GM19035 (cell line): ENCODE data around the gene RPL32.

Source experiments
- ATAC-seq: cut with Tn5 transposase; IDR thresholded peaks from one replicate; pipeline ENCODE4 v1.9.1; 2021; ENCODE audit not compliant: unreplicated experiment

The RPL32 gene

DNA sequence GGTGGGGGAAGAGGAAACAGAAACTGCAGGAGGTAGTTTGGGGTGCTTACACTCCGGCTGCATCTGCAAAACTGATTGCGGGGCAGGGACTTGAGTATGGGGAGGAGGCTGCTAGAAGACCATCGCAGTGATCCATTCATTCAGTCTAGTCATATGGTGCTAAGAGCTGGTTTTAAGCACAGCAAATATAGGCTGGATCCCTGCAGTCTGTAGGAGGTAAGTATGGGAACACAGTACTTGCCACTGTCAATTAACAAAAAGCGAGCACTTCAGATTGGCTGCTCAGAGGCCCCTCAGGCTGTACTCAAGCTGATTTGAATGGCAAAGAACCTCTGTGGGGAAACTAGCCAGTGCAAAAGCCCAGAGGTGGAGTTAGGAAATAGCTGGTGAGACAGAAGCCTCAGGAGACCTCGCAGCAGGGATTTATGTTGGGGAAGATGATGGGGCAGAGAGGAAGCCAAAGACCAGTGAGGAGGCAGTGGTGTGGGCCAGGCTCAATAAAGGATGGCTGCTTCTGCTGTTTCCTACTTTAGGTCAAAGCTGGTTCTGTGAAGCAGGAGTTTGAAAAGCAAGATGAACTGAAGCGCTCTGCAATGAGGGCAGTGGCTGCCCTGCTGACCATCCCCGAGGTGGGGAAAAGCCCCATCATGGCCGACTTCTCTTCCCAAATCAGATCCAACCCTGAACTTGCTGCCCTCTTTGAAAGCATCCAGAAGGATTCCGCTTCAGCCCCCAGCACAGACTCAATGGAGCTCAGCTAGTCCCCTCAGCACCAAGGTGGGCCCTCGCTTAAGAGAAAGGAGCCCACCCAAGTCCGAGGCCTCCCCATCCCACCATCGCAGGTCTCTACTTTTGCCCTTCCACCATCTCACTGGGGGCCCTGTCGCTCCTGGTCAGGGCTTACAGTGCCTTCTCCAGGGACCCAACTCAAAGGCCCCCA is 7.9 kb downstream of the RPL32 start:
- no peak for ATAC-seq

DNA sequence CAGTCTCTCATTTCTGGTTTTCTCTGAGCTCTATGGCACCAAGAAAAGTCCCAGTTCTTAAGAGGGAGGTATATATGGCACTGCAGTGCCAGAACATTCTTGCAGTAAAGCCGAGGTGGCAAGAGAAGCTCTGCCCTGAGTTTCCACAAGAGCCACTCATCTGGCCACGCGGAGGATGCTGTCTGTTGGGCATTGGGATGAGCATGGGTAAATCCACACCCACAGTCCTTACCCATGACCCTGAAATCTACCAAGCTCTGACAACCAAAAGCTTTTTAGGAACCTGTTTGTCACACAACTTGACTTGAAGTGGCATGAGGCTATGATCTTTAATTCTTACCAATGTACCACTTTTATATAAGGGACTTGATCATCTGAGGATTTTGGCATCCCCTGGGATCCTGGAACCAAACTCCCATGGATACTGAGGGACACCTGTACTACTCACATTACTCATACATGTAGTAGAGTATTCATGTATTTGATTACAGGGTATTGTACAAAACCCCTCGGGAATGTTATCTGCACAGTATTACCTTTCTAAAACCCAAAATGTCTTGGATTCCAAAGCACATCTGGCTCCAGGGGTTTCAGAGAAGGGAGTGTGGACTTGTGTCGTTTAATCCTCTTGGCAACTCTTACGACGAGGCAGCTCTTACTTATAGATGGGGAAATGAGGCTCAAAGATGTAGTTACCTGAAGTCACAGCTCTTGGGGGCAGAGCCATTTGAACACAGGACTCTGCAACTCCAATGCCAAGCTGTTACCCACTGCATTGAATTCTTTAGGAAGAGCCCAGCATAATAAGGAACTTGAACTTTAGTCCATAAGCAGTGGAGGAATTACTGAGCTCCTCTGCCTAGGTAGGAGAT is 8.8 kb downstream of the RPL32 start:
- ATAC-seq: no peak

DNA sequence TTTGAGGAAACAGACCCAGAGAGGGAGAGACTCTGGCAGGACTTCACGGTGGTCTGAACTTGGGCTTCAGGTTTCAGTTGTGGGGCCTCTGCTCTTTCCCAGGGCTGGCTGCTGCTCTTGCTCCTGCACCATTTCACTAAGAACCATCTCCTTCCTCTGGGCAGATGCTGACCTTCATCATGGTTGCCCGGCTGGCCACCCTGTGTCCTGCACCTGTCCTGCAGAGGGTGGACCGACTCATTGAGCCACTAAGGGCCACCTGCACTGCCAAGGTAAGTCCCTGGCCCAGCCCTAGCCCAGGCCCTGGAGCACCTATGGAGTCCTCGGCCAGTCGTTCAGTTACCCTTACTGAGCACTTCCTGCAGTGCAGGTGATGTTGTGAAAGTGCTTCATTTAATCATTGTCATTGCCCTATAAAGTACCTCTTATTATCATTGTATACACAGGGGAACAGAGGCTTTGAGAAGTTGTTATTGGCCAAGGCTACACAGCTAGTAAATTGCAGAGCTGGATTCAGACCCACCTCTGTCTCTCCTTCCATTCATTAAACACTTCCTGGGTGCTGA is 10.0 kb downstream of the RPL32 start:
- ATAC-seq: no peak

DNA sequence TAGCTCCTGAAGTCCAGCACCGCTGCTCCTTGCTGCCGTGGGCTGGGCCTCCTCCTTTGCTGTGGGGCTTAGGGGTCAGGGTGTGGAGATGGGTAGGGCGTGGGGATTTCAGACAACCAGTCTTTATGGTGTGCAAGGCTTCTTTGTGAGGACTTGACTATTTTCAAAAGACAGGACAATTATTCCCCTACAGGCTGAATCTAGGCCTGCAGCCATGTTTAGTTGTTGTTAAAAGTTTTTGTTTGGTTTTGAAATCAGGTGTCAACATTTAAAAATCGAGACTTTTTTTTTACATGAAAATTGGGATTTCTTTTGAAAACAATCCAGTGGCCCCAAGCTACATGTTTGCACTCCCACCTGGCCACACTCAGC is 10.6 kb downstream of the RPL32 start:
- ATAC-seq: no peak

DNA sequence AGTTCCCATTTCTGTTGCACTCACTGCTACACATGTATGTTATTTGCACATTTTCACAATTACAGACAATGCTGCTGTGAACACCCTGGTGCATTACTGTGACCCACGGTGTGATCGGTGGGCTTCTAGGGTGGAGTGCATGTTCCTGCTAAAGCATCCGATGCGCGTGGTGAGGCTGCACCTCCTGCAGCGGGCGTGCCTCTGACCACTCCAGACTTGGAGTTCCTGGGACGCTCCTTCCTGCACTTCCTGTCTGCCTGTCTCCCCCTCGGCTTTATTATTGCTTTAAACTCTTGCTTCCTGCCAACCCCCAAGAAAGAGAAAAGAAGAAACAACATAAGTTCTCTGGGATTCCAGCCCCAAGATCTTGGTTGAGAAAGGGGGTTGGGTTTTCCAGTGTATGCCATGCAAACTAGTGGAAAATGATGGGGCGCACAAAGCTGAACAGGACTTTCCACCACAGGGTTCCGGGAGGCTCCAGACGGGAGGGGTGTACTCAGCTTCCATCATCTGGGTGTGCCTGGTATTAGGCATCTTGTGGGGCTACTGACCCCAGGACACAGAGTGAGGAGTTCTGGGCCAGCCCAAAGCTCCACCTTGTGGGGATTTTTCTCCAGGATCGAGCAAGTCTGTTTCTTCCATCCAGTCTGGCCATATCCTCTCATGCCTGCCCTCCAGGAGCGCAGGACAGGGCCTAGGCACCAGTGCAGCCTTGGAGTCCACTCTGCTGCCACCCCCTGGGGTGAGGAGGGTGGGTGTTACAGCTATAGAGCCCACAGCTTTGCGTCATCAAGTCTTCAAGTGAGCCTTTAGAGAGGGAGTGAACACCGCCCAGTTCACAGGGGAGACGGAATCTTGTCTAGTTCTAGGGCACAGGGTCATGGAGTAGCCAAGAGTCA is 11.2 kb downstream of the RPL32 start:
- ATAC-seq: no peak

DNA sequence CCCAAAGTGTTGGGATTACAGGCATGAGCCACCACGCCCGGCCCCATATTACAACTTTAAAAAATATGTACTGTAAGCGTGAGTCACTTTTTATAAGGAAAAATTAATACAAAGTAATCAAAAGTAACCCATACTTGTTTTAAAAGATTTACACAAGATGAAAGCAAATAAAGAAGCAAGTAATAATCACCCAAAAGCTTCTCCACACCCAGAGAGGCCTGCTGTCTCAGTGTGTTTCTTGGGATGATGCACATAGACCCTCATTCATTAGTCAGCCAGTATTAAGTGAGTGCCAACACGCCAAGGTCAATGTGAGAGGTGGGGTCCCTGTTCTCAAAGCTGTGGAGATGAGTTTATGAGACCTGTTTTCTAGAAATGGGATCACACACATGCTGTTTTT is 12.0 kb downstream of the RPL32 start:
- no peak for ATAC-seq

DNA sequence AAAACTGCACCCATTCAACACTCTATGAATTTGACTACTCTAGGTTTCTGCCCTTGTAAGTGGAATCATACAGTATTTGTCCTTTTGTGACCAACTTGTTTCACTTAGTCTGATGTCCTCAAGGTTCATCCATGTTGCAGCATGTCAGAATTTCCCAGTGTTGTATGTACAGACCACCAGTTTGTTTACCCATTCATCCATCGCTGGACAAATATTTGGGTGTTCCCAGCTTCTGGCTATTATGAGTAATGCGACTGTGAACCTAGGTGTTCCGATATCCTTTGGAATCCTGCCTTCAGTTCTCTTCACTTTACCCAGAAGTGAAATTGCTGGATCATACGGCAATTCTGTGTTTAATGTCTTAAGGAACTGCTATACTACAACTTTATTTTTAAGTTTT is 12.6 kb downstream of the RPL32 start:
- ATAC-seq: no peak

DNA sequence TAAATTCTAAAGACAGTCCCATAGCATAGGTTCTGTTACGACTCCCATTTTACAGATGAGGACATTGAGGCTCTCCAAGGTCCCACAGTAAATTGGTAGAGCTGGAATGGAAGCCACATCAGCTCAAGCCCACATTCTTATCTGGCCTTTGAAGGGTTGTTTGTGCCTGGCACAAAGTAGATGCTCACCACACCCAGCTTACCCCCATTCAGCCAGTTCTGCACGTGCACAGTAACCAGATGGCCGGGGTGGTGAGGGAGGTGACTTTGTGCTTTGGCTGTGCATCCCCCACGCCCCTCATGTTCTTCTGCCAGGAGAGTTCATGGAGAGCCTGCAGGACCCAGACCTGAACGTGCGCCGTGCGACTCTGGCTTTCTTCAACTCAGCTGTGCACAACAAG is 16.2 kb downstream of the RPL32 start:
- no peak for ATAC-seq

DNA sequence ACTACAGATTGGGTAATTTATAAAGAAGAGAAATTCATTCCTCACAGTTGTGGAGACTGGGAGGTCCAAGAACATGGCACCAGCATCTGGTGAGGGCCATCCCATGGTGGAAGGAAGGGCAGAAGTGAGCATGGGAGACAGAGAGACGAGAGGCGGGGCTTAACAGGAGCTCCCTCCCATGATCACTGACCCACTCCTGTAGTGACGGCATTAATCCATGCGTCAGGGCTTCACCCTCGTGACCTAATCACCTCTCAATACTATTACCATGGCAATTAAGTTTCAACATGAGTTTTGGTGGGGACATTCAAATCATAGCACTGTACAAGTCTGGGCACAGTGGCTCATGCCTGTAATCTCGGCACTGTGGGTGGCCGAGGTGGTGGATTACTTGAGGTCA is 17.1 kb downstream of the RPL32 start:
- no peak for ATAC-seq

DNA sequence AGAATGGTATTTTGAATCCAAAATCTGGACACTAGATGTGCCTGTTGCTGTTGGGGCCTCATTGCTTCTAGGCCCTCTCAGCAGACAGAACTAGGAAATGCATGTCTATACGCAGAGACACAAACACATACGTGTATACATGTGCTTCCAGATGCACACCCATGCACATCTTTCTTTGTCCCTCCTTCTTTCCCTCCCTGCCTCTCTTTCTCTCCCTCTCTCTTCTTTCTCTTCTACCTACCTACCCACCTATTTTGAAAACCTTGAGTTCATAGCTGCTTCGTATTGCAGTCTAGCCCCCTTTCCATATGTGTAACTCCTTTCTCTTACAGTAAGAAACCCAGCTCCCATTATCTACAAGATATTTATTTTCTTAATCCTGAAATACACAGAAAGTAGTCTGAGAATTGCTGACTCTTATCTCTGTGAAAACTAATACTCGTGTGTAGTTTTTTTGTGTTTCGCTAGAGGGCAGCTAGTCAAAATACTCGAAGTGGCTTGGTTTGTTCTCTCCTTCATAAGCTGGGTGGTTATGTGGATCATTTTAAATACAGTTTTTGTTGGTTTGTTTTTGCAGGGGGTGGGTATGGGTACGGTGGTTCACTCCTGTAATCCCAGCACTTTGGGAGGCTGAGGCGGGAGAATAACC is 18.5 kb downstream of the RPL32 start:
- ATAC-seq: no peak

DNA sequence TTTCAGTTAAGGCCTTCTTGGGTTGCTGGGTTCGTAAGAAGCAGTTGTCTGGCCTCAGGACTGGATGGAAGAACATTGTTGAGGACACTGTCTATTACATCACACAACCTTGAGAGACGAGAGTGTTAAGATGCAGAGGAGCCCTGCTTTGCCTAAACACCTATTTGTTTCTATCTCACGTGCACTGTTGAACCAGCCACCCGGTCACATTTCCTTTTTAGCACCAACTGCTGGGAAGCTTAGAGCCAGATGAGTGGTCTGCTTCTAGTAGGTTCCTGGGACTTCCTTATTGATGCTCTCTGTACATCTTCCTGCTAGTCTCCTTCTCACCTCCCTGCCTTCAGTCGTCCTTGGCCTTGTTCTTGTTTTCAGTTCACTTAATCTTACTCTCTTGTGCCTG is 22.6 kb downstream of the RPL32 start:
- ATAC-seq: no peak

DNA sequence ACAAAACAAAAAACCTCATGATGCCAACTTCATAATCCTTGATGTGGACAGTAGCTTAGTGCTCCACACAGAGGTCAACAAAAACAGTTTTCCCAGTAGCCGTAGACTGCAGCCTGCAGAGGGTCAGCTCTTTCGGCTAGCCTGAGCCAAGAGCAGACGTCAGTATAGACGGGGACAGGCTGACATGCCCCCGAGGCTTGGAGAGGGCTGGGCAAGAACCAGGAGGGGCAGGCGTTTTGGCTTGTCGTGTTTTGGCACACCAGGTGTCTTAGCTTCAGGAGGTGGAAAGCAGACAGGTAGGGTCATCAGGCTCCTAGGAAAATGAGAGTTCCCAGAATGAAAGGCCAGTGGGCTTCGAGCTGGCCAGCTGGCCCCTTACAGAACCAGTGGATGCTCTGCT is 23.1 kb downstream of the RPL32 start:
- no peak for ATAC-seq

DNA sequence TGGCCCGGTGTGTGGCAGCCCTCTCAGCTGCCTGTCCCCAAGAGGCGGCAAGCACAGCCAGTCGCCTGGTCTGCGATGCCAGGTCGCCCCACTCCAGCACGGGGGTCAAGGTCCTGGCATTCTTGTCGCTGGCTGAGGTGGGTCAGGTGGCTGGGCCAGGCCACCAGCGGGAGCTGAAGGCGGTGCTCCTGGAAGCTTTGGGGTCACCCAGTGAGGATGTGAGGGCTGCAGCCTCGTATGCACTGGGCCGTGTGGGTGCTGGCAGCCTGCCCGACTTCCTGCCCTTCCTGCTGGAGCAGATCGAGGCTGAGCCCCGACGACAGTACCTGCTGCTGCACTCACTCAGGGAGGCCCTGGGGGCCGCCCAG is 24.0 kb downstream of the RPL32 start:
- no peak for ATAC-seq

DNA sequence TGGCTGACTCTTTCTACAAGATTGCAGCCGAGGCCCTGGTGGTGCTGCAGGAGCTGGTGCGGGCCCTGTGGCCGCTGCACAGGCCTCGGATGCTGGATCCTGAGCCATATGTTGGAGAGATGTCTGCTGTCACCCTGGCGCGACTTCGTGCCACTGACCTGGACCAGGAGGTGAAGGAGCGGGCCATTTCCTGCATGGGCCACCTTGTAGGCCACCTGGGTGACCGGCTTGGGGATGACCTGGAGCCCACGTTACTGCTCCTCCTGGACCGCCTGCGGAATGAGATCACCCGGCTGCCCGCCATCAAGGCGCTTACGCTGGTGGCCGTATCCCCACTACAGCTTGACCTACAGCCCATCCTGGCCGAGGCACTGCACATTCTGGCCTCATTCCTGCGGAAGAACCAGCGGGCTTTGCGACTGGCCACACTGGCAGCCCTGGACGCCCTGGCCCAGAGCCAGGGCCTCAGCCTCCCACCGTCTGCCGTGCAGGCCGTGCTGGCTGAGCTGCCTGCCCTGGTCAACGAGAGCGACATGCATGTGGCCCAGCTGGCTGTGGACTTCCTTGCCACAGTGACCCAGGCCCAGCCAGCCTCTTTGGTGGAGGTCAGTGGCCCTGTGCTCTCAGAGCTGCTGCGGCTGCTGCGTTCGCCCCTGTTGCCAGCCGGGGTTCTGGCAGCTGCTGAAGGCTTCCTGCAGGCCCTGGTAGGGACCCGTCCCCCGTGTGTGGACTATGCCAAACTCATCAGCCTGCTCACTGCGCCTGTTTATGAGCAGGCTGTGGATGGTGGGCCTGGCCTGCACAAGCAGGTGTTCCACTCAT is 24.6 kb downstream of the RPL32 start:
- ATAC-seq: no peak

DNA sequence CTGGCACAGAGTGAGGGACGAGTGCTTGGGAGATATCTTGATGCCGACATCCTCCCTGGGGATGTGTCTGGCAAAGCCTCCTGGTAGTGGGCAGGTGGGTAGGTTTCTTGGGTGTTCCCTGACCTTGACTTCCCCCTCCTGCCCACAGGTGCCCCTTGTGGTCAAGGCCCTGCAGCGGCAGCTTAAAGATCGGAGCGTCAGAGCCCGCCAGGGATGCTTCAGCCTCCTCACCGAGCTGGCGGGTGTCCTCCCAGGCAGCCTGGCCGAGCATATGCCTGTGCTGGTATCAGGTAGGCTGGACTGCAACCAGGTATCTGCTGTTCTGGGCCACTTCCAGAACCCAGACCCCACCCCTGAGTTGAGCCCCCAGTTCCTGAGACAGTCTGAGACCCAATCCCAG is 25.6 kb downstream of the RPL32 start:
- no peak for ATAC-seq

DNA sequence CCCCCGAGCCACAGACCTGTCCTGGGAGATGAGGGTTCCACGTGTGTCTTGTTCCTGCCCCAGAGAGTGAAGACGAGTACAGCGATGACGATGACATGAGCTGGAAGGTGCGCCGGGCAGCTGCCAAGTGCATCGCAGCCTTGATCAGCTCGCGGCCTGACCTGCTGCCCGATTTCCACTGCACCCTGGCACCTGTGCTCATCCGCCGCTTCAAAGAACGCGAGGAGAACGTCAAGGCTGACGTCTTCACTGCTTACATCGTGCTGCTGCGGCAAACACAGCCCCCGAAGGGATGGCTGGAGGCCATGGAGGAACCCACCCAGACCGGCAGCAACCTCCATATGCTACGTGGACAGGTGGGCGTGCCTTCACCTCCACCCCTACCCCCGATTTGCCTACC is 26.3 kb downstream of the RPL32 start:
- ATAC-seq: no peak

DNA sequence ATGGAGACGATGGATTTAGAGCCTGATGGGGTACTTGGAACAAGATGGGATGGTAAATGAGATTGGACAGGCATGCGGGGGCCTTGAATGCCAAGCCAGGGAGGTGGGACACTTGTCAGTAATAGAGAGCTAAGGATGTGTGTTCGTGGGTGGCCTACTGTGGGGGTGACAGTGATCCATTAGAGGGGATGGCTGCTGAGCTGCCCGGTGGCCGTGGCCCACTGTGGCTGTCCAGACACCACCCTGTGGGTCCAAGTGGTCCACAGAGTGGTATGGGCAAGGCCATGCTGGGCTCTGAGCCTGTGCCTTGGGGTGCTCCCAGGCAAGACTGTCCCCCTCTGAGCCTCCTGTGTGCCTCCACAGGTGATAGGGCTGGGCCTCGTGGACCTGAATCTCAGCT is 27.4 kb downstream of the RPL32 start:
- ATAC-seq: no peak

DNA sequence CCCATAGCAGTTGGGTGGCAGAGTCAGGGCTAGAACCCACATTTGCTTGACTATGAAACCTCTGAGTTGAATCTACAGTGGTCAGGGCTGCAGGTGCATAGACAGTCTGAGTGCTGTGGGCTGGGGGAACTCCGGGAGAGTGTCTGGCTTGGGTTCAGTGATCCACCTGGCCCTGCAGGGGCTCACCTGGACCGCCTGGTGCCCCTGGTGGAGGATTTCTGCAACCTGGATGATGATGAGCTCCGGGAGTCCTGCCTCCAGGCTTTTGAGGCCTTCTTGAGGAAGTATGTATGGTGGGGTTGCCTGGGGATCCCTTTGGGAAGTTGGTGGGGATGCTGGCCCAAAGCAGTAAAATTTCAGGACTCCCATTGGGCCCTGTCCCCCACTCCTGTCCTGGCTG is 28.6 kb downstream of the RPL32 start:
- no peak for ATAC-seq

DNA sequence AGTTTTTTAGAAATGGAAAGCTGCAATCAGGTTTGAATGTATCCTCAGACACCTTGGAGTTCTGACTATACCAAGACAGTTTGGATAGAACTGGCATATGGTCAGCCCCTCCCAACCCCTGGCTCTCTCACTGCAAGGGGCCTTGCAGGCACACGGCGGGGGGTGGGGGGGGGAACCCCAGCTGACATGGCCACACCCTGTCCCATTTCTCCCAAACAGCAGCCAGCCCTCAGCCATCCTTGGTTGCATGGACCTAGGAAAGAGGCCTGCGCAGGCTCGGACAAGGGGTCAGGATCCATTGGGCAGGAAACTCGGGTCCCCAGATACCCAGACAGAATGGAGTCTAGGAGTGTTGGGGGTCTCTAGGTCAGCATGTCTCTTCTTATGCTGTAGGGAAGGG is 30.4 kb downstream of the RPL32 start:
- ATAC-seq: no peak
